DMS153 treated with DMSO at 0.1 percent for 48 hours (cell line): ENCODE results near the gene IL5.
"Not testable (repeated sequence)": the region's sequence is repeated elsewhere in the genome, so short reads cannot be mapped to it uniquely, and the experiment has no call there.

Source experiments
- DNase-seq: peaks from one replicate; lab custom pipeline; 2025; ENCODE audit not compliant: unreplicated experiment; lab: John Stamatoyannopoulos, UW

Gene IL5

DNA sequence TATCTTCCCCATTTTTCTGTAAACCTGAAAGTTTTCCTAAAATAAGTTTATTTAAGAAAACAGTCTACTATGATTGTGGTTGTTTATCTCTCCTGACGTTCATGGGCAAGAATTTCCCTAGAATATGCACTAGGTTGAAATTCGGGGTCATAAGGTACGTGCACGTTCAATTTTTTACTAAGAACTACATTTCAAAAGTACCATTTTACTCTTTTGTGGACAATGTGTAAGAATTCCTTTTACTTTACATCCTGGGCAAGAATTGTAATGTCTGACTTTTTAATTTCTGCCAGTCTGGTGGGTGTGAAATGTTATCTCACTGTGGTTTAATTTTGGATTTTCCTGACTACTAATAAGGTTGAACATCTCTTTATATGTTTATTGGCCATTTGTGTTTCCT, 12.4 kb downstream of the IL5 start:
- no peak for DNase-seq

DNA sequence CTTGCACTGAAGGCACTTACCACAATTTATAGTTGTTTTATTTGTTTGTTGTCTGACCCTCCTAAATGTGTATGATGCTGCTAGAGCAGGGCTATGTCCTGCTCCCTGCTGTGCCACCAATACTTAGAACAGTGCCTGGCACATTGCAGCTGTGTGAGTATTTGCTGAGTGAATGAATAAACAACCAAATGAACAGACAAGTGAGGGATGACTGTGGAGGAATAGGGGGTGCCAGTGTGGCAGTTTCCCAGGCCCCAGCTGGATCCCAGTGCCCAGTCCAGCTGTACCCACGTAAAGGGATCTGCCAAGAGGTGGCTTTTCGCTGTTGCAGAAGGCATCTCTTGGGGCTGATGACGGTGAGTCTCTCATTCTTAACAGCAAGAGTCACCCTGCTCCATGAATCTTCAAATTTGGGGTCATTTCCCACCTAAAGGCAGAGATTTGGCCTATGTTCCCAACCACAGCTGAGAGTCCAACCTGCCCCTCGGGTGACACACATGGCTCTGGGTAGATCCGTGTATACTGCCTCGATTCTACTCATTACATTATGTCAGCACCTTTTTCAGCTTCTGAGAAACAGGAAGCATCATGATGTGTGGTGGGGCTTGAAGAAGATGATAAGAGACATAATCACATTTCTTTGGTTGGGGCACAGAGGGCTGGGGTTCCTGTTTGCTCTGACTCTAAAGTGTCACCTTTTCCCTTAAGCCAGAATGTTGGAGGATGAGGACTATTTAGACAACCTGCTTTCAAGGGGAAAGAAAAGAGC, 14.3 kb downstream of the IL5 start:
- DNase-seq, result no peak

DNA sequence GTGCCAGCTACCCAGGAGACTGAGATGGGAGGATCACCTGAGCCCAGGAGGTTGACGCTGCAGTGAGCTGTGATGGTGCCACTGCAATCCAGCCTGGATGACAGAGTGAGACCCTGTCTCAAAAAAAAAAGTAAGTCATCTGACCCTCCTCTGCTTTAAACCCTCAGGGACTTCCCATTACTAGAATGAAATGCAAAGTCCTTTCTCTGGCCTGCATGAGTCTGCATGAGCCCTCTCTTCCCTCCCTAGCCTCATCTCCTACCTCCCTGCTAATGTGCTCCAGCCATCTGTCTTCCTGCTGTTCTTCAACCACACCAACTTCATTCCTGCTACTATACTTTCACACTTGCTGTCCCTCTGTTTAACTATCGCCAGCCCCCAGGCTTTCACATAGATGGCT, 15.3 kb downstream of the IL5 start:
- DNase-seq, result no peak

DNA sequence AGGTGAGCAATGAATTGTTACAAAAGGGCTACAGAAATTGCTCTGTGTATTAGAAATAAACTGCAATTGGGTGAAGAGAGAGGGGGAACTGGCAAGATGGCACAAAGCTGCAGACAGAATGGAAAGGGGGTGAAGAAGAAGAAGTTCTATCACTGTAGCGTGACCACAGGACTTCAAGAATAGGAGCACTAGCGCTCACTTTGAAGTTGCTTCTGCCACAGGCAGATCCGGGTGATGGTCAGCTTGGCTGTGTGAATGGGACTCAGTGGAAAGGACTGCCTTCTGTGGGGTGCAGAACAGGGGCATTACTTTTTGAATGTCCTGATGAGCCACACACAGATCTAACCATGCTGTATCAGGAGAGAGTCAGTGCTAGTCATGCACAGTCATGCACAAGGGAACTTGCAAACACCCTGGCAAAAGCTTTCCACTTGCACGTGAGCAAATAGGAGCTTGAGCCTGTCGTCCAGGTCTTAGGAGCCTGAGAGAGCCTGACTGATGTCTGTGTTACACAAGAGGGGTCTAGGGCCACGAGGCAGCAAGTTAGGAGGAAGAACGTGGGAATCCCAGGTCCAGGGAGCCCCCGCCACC, 16.3 kb downstream of the IL5 start:
- DNase-seq, result no peak

DNA sequence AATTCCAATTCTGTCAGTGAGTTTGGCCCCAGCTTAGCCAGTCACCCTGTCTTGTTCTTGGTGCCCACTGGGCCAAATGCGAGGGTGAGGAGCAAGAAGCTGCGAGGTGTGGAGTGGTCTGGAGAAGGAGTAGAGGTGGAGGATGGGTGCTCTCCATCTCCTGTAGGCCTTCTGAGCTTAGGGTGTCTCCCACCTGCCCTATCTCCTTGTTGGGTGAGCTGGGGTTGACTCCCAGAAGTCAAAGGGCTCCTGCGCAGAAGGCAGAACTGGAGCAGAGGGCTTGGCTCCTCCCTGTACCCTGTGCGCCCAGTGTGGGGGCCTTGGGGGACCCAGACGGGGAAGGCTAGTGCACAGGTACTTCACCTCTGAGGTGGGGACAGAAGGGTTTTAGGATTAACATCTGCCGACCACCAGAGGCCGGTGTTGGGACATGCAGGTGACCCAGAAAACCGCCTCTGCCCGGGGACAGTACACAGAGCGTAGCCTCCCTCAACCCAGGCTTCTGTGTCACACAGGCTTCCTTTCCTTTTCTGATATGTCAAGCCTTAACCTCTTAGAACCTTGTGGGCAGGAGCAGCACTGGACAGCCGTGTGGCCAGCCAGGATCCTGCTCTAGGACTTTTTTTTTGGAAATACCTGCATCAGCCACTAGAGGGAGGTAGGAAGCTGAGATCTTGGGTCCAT, 16.9 kb downstream of the IL5 start:
- no peak for DNase-seq

DNA sequence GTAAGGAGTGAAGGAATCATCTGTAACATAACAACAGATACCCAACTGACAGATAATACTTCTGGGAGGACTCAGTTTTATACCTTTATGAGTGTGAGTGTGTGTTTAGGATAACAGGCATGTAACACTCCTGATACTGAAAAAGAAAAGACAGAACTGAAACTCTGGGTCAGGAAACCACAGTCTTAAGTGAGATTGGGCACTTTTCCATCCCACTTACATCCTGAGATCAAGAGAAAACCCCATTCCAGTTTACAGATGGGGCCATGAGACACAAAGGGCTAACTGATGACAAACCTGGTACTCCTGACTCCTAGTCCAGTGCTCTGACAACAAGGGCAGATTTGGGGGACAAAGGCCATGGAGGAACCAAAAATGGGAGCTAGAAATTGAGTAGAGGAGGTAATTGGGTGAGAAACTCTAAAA, 18.0 kb downstream of the IL5 start:
- no peak for DNase-seq

DNA sequence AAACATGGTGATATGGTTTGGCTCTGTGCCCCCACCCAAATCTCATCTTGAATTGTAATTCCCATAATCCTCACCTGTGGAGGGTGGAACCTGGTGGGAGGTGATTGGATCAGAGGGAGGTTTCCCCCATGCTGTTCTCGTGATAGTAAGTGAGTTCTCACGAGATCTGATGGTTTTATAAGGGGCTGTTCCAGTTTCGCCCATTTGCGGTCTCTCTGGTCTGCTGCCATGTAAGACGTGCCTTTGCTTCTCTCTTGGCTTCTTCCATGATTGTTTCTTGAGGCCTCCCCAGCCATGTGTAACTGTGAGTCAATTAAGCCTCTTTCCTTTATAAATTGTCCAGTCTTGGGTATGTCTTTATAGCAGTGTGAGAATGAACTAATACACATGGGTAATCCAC, 18.4 kb downstream of the IL5 start:
- DNase-seq, result not testable (repeated sequence)

DNA sequence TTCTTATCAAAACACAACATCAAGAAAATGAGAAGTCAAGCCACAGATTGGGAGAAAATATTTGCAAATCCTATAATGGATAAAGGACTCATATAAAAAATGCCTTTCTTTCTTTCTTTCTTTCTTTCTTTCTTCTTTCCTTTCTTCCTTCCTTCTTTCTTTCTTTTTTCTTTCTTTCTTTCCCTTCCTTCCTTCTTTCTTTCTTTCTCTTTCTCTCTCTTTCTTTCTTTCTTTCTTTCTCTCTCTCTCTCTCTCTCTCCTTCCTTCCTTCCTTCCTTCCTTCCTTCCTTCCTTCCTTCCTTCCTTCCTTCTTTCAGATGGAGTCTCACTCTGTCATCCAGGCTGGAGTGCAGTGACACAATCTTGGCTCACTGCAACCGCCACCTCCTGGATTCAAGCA, 21.3 kb downstream of the IL5 start:
- DNase-seq, result not testable (repeated sequence)

DNA sequence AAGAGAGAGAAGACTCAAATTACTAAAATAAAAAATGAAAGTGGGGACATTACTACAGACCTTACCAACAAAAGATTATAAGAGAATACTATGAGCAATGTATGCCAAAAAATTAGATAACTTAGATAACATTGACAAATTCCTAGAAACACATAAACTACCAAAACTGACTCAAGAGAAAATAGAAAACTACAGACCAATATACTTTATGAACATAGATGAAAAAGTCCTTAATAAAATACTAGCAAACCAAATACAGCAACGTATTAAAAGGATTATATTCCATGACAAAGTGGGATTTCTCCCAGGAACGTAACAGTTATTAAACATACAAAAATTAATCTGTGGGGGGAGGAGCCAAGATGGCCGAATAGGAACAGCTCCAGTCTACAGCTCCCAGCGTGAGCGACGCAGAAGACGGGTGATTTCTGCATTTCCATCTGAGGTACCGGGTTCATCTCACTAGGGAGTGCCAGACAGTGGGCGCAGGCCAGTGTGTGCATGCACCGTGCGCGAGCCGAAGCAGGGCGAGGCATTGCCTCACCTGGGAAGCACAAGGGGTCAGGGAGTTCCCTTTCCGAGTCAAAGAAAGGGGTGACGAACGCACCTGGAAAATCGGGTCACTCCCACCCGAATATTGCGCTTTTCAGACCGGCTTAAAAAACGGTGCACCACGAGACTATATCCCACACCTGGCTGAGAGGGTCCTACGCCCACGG, 29.5 kb downstream of the IL5 start:
- DNase-seq, result not testable (repeated sequence)

DNA sequence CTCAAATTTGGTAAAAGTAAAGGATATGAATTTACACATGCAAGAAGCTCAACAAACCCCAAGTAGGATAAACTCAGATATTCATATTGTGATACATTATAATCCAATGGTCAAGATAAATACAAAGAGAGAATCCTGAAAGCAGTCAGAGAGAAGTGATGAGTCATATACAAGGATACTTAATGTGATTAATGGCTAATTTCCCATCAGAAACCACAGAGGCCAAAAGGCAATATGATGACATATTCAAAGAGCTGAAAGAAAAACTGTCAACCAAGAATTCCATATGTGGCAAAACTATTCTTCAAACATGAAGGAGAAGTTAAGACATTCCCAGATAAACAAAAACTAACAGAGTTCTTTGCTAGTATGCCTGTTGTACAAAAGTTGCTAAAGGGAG, 33.2 kb downstream of the IL5 start:
- DNase-seq, result no peak

DNA sequence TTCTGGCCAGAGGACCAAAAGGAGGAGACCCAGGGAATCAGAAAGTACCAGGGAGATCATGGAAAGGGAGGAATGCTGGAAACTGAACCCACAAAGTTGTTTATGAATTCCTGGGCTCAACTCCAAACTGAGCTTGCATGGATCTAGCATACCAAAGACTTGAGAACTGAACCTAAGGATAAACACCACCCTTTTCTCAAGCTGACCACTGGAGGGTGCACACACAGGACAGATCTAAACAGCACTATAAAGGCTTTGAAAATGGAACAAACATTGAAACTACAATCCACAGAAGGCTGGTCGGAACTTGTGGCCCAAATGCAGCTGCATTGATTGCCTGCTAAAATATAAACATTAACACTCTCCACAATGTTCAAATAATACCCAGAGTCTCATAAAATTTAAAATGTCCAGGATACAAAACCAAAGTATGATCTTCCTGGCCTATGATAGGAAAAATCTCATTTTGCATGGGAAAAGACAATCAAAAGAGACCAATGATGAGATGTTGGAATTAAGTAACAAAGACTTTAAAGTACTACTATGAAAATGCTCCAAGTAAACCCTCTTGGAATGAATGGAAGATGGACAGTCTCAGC, 37.1 kb downstream of the IL5 start:
- DNase-seq, result no peak

DNA sequence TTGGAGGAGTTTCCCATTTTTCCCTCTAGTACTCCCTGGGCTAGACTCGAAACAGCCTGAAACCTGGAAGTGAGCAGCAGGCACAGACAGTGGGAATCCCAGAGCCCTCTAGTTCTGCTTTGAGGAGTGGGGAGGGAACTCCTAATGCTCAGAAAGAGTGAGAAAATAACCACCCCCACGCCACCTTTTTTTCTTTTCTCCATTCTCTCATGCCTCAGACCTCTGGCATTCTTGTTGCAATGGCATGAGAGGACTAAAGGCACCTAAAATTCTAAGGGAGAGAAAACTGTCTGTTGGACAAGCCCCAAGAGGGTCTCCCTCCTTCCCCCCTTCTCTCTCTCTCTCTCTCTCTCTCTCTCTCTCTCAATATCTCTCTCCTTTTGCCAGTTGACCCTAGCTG, 37.7 kb downstream of the IL5 start:
- no peak for DNase-seq

DNA sequence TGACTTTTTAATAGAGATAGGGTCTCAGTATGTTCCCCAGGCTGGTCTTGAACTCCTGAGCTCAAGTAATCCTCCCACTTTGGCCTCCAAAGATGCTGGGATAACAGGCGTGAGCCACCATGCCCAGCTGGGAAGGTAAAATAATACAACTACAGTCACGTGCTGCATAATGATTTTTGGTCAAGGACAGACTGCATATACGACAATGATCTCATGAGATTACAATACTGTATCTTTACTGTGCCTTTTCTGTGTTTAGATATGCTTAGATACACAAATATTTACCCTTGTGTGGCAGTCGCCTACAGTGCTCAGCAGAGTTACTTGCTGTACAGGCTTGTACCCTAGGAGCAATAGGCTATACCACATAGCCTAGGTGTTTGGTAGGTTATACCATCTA, 38.6 kb downstream of the IL5 start:
- DNase-seq, result no peak

DNA sequence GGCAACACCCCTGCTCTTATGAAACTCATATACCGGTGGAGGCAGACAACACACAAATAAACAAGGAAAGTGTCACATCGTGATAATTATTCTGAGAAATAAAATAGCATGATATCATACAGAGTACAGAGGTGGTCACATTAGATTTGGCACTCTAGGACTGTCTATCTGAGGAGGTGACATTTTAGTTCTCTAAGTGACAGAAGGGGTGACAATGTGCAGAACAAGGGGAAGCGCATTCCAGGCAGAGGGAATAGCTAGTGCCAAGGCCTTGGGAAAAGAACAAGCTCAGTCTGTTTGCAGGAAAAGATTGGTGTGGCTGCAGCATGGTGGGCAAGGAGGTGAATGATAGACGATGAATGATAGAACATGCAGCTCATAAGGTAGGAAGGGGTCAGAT, 40.1 kb downstream of the IL5 start:
- DNase-seq, result no peak

DNA sequence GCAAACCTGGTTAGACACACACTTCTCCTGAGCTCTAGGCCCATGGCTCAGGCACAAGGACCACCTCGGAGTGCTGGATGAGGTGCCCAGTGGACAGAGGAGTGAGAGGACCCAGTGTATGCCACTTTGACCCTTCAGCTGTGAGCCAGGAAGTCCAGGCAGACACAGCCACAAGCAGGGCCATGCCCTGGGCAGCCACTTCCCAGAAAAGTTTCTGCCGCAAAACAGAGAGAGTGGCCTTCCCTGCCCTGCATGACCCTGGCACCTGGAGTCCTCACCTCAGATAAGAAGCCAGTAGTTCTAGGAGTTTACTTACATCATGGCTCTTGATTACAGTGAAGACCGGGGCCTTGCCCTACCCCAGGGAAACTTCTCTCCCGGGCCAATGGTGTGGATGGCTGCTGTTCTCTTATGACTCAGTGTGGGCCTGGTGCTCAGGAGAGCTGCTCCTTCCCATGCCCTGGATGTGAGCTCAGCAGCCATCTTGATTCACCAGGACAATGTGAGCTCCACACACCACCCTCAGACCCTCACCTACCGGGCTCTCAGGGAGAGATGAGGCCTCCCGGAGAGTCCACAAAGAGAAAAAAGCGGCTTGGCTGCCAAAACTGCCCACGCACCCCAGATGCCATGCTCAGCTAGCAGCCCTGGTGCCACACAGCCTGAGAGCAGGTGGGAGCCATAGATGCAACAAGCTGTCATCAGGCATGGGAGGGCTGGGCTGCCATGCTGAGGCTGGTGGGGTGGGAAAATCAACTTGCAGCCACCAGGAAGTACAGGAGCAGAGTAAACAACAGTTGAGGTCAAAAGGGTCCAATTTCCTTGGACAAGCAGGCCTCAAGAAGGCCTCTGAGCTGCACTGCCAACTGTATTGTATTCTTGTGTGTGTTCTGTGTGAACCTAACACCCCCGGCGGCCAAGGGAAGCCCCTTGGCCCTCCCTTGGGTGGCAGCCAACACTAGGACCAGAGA, 41.1 kb downstream of the IL5 start:
- DNase-seq, result no peak

DNA sequence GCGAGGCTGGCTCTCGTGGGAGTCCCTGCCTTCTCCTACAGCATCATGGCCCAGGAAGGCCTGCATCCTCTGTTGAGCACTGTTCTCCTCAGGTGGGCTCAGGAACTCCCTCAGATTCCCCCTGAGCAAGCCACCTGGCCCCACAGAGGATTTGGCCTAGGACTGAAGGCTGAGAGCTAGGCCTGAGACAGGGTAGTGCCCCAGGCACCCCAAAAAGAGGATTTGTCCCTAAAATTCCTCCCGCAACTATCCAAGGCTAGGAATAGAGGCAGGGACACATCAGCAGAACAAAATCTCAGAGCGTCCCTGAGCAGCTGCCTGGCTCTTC, 41.7 kb downstream of the IL5 start:
- DNase-seq, result no peak

DNA sequence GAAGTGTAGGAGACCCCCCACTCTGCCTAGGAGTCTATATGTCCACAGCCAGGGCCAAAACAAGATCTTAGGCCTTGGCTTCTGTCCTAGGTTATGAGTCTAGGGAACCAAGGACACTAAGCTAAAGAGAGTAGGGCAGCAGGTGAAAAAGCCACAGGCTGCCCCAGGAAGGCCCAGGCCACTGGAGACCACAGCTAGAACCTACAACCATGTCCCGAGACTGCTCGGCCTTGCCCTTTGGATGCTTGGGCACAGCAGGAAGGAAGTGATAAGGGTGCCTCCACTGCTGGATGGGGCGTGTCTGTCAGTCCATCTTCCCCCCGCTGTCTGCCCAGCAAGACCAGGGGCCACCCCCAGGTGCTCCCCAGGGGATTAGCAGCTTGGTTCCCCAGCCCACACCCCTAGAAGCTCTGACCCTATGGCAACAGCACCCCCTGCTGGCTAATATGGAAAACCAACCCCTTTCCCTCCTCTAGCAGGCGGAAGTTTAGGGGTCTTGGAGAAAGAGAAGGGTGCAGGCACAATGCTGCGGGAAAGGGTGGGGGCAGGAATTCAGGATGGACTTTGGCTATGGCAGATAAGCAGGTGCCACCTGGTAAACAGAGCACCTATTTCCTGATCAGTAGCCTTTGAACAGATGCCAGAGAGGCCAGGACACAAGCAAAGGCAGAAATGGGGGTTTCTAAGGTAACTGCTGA, 42.2 kb downstream of the IL5 start:
- DNase-seq, result no peak

DNA sequence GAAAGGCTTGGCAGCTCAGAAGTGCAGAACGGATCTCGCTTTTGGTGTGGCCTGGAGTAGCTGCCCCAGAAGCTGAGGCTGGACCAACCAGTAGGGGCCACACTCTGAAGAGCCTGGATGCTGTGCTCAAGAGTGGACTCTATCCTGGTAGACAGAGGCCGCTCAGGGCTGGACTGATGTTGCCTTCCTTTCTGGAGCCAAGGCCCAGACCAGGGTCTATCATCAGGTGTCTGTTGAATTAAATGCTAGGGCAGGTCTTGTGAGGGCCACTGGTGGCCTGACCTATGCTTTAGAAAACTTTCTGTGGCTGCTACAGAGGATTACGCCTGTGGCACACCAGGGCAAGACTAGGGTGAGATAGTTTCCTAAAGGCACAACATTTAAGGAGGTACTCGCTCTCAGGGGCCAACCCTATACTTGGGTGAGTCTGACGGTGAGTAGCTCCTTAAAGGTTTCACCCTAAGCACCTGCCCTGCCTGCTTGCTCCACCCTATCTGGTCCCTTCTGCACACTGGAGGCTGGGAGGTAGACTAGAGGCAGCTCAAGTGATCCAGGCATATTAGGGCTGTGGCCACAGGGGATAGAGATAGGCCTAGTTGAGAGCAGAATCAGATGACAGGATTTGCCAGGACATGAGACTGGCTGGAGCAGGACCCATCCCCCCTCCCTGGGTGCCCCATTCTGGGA, 42.9 kb downstream of the IL5 start:
- no peak for DNase-seq
